Chondrocyte (in vitro differentiated cells): ENCODE measurements around the gene AP2S1. TPM values are rescaled to one million over a fixed set of nuclear protein-coding genes. Genes with fewer than 3 reads are reported as not detected.

Experiments
- DNase-seq: peaks from one replicate; pipeline ENCODE4 v3.0.0; 2021; ENCODE audit warnings: mixed read lengths, low spot score
- H3K27ac Mint-ChIP-seq: one replicate; pipeline ENCODE4 v1.8.0; 2021; ENCODE audit warnings: mild to moderate bottlenecking, moderate library complexity, mixed read lengths; ENCODE audit not compliant: unreplicated experiment
- H3K27me3 Mint-ChIP-seq: 2 replicates; pipeline ENCODE4 v1.8.0; 2021; ENCODE audit warnings: low read depth, mixed read lengths
- H3K36me3 Mint-ChIP-seq: 2 replicates; pipeline ENCODE4 v1.8.0; 2021; ENCODE audit warnings: low read depth, mixed read lengths
- H3K4me1 Mint-ChIP-seq: 2 replicates; pipeline ENCODE4 v1.8.0; 2021; ENCODE audit warnings: low read depth, mild to moderate bottlenecking, mixed read lengths
- H3K4me3 Mint-ChIP-seq: one replicate; pipeline ENCODE4 v1.8.0; 2021; ENCODE audit warnings: mild to moderate bottlenecking, moderate library complexity, mixed read lengths; ENCODE audit not compliant: unreplicated experiment
- H3K9me3 Mint-ChIP-seq: 2 replicates; pipeline ENCODE4 v1.8.0; 2021; ENCODE audit warnings: low read depth, mixed read lengths
- total RNA-seq: library from RNA; stranded (reverse); gene quantifications from 3 replicates; pipeline ENCODE4 v1.2.1, GENCODE V29; 2021
- TF ChIP-seq, protein P1 (sequence below): fragments of 200-600 bp; sonication (generic); IDR thresholded peaks from 2 replicates; pipeline ENCODE4 v1.5.0; 2021; ENCODE audit warnings: antibody characterized with exemption, mild to moderate bottlenecking, moderate library complexity

Gene AP2S1
- total RNA-seq, 1 donor from 2014 or later = 189 TPM

DNA sequence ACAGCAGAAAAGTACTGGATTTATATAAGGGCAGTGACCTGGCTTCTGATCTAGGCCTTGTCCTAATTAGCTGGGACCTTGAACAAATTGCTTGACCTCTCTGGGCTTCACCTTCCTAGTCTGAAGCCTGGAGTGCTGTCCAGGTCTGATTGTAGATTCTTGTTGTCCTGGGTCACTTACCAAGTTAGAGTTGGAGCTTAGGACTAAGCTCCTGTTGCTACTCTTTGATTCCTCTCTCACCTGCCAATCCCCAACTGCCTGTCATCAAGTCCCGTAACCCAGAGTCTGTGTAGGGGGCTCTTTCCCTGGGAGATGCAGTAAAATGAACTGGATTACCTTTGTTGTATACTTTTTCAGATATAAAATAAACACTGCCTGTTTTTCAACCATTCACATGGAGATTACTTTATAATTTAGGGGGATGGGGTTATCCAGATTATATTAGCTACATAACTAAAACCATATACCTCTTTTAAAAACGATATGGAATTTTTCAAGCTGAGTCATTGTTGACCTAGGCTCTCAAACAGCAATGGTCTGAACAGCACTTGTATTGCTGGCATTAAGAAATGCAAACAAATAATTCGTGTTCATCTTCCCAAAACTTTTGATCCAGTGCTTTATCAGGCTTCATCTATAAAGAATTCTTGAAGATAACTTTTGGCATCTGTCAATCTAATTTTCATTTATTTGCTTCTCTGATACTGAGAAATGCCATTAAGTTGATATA is 15.9 kb upstream of the AP2S1 start:
- H3K4me3 Mint-ChIP-seq = no peak overlapping the region
- H3K4me1 Mint-ChIP-seq = peaks cover 25% of the 10 kb centered on the region
- peak overlapping the region; percentile 80 for H3K27ac Mint-ChIP-seq
- H3K9me3 Mint-ChIP-seq = no peaks in the 10 kb centered on the region
- H3K27me3 Mint-ChIP-seq = no peaks in the 10 kb centered on the region
- TF ChIP-seq, protein P1, sequence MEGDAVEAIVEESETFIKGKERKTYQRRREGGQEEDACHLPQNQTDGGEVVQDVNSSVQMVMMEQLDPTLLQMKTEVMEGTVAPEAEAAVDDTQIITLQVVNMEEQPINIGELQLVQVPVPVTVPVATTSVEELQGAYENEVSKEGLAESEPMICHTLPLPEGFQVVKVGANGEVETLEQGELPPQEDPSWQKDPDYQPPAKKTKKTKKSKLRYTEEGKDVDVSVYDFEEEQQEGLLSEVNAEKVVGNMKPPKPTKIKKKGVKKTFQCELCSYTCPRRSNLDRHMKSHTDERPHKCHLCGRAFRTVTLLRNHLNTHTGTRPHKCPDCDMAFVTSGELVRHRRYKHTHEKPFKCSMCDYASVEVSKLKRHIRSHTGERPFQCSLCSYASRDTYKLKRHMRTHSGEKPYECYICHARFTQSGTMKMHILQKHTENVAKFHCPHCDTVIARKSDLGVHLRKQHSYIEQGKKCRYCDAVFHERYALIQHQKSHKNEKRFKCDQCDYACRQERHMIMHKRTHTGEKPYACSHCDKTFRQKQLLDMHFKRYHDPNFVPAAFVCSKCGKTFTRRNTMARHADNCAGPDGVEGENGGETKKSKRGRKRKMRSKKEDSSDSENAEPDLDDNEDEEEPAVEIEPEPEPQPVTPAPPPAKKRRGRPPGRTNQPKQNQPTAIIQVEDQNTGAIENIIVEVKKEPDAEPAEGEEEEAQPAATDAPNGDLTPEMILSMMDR = no peak
- H3K36me3 Mint-ChIP-seq = no peaks in the 10 kb centered on the region
- no peak for DNase-seq

DNA sequence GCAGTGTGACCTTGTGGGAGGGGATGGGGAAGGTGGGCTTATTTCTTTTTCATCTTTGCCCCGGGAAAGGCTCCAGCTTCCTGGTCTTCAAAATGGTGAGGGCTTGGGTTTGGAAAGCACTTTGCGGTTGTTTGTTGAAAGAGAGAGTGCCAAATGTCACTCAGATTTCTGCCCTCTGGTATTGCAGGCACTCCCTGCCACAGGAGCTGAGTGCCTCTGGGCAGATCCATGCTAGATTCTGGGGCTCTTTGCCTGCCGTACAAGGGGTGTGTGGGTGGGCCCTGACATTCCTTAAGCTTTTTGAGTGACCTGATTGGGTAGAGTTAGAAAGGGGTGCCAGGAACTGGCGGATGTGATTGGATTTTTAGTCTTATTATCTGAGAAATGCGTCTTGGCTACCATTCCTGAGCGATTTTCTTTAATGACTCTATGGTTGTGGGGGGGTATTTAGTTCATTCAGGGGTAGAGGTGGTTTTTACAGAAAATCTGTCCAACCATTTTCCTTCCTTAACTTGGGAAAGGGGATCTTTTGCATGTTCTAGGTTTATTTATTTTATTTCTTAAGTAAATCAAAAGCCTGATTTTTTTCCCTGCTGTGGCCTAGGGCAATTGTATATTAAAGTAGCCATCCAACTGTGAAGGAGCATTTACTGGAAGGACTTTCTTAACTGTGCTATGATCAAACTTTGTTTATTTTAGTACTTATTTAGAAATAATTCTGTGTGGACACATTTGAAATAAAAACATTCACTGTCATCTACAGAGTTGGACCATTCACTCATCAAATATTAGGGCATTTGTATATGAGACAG is 13.4 kb upstream of the AP2S1 start:
- Mint-ChIP-seq H3K36me3 (no peaks in the 10 kb centered on the region), H3K4me1 (peaks cover 30% of the 10 kb centered on the region), H3K4me3 (no peak overlapping the region), H3K27ac (no peak overlapping the region), H3K27me3 (no peaks in the 10 kb centered on the region), H3K9me3 (no peaks in the 10 kb centered on the region)
- DNase-seq = no peak
- TF ChIP-seq, protein P1 = no peak

DNA sequence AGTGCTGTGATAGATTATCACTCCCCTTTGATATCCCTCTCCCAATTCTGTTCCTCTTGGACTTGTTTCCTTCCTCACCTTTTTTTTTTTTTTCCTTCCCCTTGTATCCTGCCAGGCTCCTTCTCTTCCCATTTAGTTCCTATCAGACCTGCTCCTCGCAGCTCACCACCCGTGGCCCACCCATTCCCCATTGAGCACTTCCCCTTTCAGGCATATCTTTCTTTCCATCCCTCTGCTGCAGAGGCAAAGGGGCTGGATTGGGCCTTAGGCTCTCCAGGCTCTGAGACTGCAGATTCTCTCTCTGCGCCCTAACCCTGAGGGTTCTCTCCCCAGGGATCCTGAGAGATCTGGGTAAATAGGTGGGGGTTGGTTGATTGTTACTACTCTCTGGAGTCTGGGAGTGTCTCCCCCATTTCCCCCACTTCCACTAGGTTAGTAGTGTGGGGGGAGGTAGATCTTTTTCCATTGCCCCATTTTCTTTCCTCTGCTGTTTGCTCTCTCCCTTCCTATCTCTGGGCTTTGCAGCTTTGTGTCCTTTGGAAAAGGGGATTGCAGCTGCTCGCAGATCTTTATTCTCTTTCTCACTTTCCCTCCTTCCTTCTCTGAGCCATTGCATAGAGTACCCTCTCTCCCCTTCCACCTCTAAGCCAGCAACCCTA is 12.5 kb upstream of the AP2S1 start:
- TF ChIP-seq, protein P1 = no peak
- no peak for DNase-seq

DNA sequence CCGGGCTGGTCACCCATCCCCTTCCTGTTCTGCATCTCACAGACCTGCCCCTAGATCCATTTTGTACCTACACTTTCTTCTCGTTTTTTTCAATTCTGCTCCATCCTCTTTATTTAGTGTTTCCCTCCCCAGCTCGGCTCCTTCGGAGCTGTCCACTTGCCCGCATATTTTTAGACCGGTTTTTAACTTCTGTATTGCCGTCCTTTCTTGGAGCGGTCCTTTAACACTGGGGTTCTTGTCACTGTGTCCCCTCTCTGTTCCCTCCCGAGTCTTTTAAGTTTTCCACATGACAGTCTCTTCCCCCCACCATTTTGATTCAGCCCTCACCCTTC is 11.8 kb upstream of the AP2S1 start:
- Mint-ChIP-seq H3K4me1 (peaks cover 21% of the 10 kb centered on the region), H3K27ac (no peak overlapping the region), H3K27me3 (no peaks in the 10 kb centered on the region), H3K4me3 (no peak overlapping the region), H3K36me3 (no peaks in the 10 kb centered on the region), H3K9me3 (no peaks in the 10 kb centered on the region)
- TF ChIP-seq, protein P1 = peak; percentile 2
- no peak for DNase-seq

More for the DNA sequence above, 12.5 kb upstream of the AP2S1 start:
- no peaks in the 10 kb centered on the region for H3K27me3 Mint-ChIP-seq
- no peaks in the 10 kb centered on the region for H3K9me3 Mint-ChIP-seq
- peaks cover 26% of the 10 kb centered on the region for H3K4me1 Mint-ChIP-seq
- H3K36me3 Mint-ChIP-seq = no peaks in the 10 kb centered on the region
- no peak overlapping the region for H3K27ac Mint-ChIP-seq
- H3K4me3 Mint-ChIP-seq = no peak overlapping the region
